GM12864 (cell line): ENCODE data around the gene ADORA2A.

Experiments used
- DNase-seq: peaks from one replicate; pipeline ENCODE4 v3.0.0-alpha.2; 2011; ENCODE audit warnings: low read depth
- H3K4me3 ChIP-seq: 2 replicates; pipeline ENCODE4 v1.5.1; 2011; ENCODE audit warnings: mild to moderate bottlenecking, low read depth, low read length, control low read depth
- CTCF ChIP-seq: IDR thresholded peaks from 2 replicates; pipeline ENCODE4 v1.5.1; 2011; ENCODE audit warnings: low read depth, mild to moderate bottlenecking, moderate library complexity, low read length, control low read depth, inconsistent platforms; ENCODE audit errors: missing control alignments

The ADORA2A gene

GRCh38 chr22:24422102-24422665 is 5.2 kb upstream of the ADORA2A start:
- no peak for DNase-seq
- TF ChIP-seq CTCF: no peak
- no peak overlapping the region for H3K4me3 ChIP-seq

GRCh38 chr22:24423519-24424000 is 3.8 kb upstream of the ADORA2A start:
- no peak for DNase-seq
- peak; percentile 77 for TF ChIP-seq CTCF
- H3K4me3 ChIP-seq: peak overlapping the region; percentile 79

- no peak for DNase-seq
- H3K4me3 ChIP-seq: peak overlapping the region; percentile 79
- no peak for TF ChIP-seq CTCF
Observed at GRCh38 chr22:24424001-24424900, 3.1 kb upstream of the ADORA2A start.

- TF ChIP-seq CTCF: no peak
- H3K4me3 ChIP-seq: peak overlapping the region; percentile 79
- no peak for DNase-seq
Observed at GRCh38 chr22:24424901-24425775, 2.3 kb upstream of the ADORA2A start.

- no peak for DNase-seq
- H3K4me3 ChIP-seq: peak overlapping the region; percentile 76; the same call in 1 of the 2 replicates
- TF ChIP-seq CTCF: no peak
Observed at GRCh38 chr22:24426436-24426835, 963 bp upstream of the ADORA2A start.

- no peak for DNase-seq
- H3K4me3 ChIP-seq: peak overlapping the region; percentile 76
- no peak for TF ChIP-seq CTCF
Observed at GRCh38 chr22:24426851-24427499, 424 bp upstream of the ADORA2A start.
